ENCODE data around the gene ATXN10.

- TF ChIP-seq CTCF (IDR thresholded peaks at IDR 0.05; ENCODE audit: insufficient read depth, low read length, poor library complexity, severe bottlenecking): no peak
- TF ChIP-seq EZH2phosphoT487 (conservative IDR thresholded peaks at IDR 0.05; ENCODE audit: low read length): no peak
Observed at GRCh38 chr22:45693835-45694234, 22.2 kb downstream of the ATXN10 start.
